GM12878 (cell line): ENCODE measurements around the gene PRH2. TPM values are rescaled to one million over a fixed set of nuclear protein-coding genes. Genes with fewer than 3 reads are reported as not detected.

Experiments
- ATAC-seq: fragments of 200-7000 bp; cut with Tn5 transposase; 3 replicates; pipeline ENCODE4 v1.9.1; 2020; ENCODE audit warnings: mild to moderate bottlenecking, moderate library complexity
- BruUV-seq: library from RNA; stranded (reverse); fragments of 400-500 nt; replicated peaks from 2 replicates; lab custom pipeline; 2021; lab: Mats Ljungman, UMichigan
- CTCF ChIA-PET: fragments of 300-600 bp; sonication (Branson Sonifier 250); formaldehyde crosslinking; extraction: SDS; loops from one replicate; lab custom pipeline; 2021; ENCODE audit warnings: inconsistent platforms; lab: Yijun Ruan, JAX
- POLR2A ChIA-PET: fragments of 350-600 bp; formaldehyde crosslinking; extraction: SDS; loops from one replicate; lab custom pipeline; 2021; ENCODE audit warnings: inconsistent platforms; lab: Charles Lee
- RAD21 ChIA-PET: fragments of 300-600 bp; sonication (Branson Sonifier 250); formaldehyde crosslinking; loops from one replicate; lab custom pipeline; 2023; ENCODE audit warnings: antibody characterized with exemption; ENCODE audit not compliant: unreplicated experiment; lab: Charles Lee
- SMC1A ChIA-PET: fragments of 300-600 bp; sonication (Branson Sonifier 250); formaldehyde crosslinking; loops from one replicate; lab custom pipeline; 2023; ENCODE audit not compliant: unreplicated experiment, uncharacterized antibody; lab: Charles Lee
- DNase-seq: peaks from one replicate; pipeline ENCODE4 v3.0.0-alpha.2; 2011; ENCODE audit warnings: low read depth, low spot score
- FAIRE-seq: peaks from 3 replicates; lab custom pipeline; 2011; peaks lifted over from hg19 to GRCh38; lab: Jason Lieb, UNC
- H2AFZ ChIP-seq: 2 replicates; pipeline ENCODE4 v1.6.0; 2011; ENCODE audit warnings: low read depth, low read length, control low read depth; ENCODE audit not compliant: control insufficient read depth
- H3K27ac ChIP-seq: 2 replicates; pipeline ENCODE4 v1.5.1; 2011; ENCODE audit warnings: control low read depth; ENCODE audit not compliant: control insufficient read depth, insufficient read depth
- H3K27me3 ChIP-seq, 2 experiments: replicated peaks in 1 of 2; 2 replicates each; pipeline versions ENCODE4 v1.6.0 to v1.6.1; 2011; ENCODE audit warnings: low read length in 1 of 2; ENCODE audit not compliant: control insufficient read depth in 2 of 2, insufficient read depth in 2 of 2
- H3K36me3 ChIP-seq, 2 experiments: 2 replicates each; pipeline ENCODE4 v1.5.1; 2011; ENCODE audit warnings: low read length in 1 of 2; ENCODE audit not compliant: control insufficient read depth in 2 of 2, insufficient read depth in 2 of 2
- H3K4me1 ChIP-seq: 2 replicates; pipeline ENCODE4 v1.6.1; 2011; ENCODE audit warnings: mild to moderate bottlenecking, low read length, moderate library complexity, mixed read lengths; ENCODE audit not compliant: control insufficient read depth, insufficient read depth
- H3K4me2 ChIP-seq: 2 replicates; pipeline ENCODE4 v1.6.0; 2011; ENCODE audit warnings: control low read depth; ENCODE audit not compliant: control insufficient read depth, insufficient read depth
- H3K4me3 ChIP-seq: fragments of 200-600 bp; sonication (generic); 2 replicates; pipeline ENCODE4 v1.5.1; 2016
- H3K79me2 ChIP-seq: 2 replicates; pipeline ENCODE4 v1.6.0; 2011; ENCODE audit warnings: low read length; ENCODE audit not compliant: control insufficient read depth, insufficient read depth
- H3K9ac ChIP-seq: 2 replicates; pipeline ENCODE4 v1.8.0; 2011; ENCODE audit warnings: low read length, control low read depth, mixed read lengths; ENCODE audit not compliant: control insufficient read depth, insufficient read depth
- H3K9me3 ChIP-seq: replicated peaks from 3 replicates; pipeline ENCODE4 v1.5.1; 2011; ENCODE audit warnings: mild to moderate bottlenecking, low read length; ENCODE audit not compliant: control insufficient read depth, insufficient read depth
- H4K20me1 ChIP-seq: 2 replicates; pipeline ENCODE4 v1.6.0; 2011; ENCODE audit not compliant: control insufficient read depth, insufficient read depth
- ESRRA ChIP-seq: IDR thresholded peaks from 2 replicates; pipeline ENCODE4 v1.6.1; 2012; ENCODE audit warnings: mild to moderate bottlenecking, low read length, improper control_type of control experiment
- RB1 ChIP-seq: fragments of 450-650 bp; formaldehyde crosslinking; IDR thresholded peaks from 2 replicates; pipeline ENCODE4 v1.6.1; 2017; ENCODE audit warnings: mild to moderate bottlenecking, borderline replicate concordance
- TAF1 ChIP-seq: IDR thresholded peaks from 2 replicates; pipeline ENCODE4 v1.6.1; 2011; ENCODE audit warnings: mild to moderate bottlenecking, low read depth, low read length, borderline replicate concordance
- WGBS: methylation state at CpG from one replicate; pipeline ENCODE4 v1.1.6; 2016; ENCODE audit warnings: low lambda C conversion rate; ENCODE audit not compliant: insufficient replicate concordance, insufficient coverage; ENCODE audit errors: missing lambda C conversion rate; 5-methylcytosine and 5-hydroxymethylcytosine counted together
- in situ Hi-C: fragments of 300-500 bp; cut with MboI; formaldehyde crosslinking; loops from 9 replicates; pipeline ENCODE4 v1.14.3; 2018; ENCODE audit warnings: mixed read lengths
- intact Hi-C: fragments of 100-400 bp; cut with micrococcal nuclease; formaldehyde crosslinking; loops from one replicate; pipeline ENCODE4 v1.14.2; 2022; ENCODE audit not compliant: unreplicated experiment
- polyA plus RNA-seq, 11 experiments: library from polyadenylated mRNA; depleted of rRNA in 4 of 11; unstranded in 6 of 11; stranded (reverse) in 5 of 11; fragments of >200 nt; fragmentation: Nextera tagmentation in 4 of 11; fragmentation: Illumina TruSeq in 1 of 11; extraction: Ambion mirVana in 4 of 11; extraction: Trizol in 1 of 11; gene quantifications; 1 replicate in 1 of 11; 2 replicates in 10 of 11; pipeline versions ENCODE4 v1.2.1 to v1.2.3, GENCODE V29; 2011 to 2016; ENCODE audit warnings: inconsistent platforms in 2 of 11, missing spikeins in 2 of 11, low read depth in 1 of 11
- total RNA-seq, 4 experiments: library from RNA; depleted of rRNA in 3 of 4; stranded (reverse); fragments of >200 nt in 3 of 4; fragmentation: Illumina TruSeq in 1 of 4; extraction: Trizol in 1 of 4; gene quantifications; 2 replicates each; pipeline versions ENCODE4 v1.2.1 to v1.2.3, GENCODE V29; 2013 to 2021

PRH2 gene
- total and polyA plus RNA-seq, 10 of the 15 experiments (the other 5 are each of a cell fraction or from before 2014, with no cell fraction given): 0.14 to 0.50 TPM; not detected in 8

- H3K27me3 ChIP-seq: no peaks in the 10 kb centered on the region
- FAIRE-seq (no peak), DNase-seq (no peak), ATAC-seq (no peak)
- TF ChIP-seq TAF1 (no peak), ESRRA (no peak)
- no peak overlapping the region for H3K9ac ChIP-seq
- WGBS: 96% methylated on average over 15 of the region's 15 CpGs
- ChIA-PET RAD21 (no interaction called here), SMC1A (no interaction called here), POLR2A (interaction anchor here (1.0 kb wide), 1 partner anchor 26 kb away, joined by 3 read pairs; no protein-coding TSS in a partner anchor), CTCF (interaction anchor here (0.7 to 1.7 kb wide), 2 partner anchors 13 to 231 kb away, joined by 3 to 4 read pairs; no protein-coding TSS in a partner anchor)
- no peaks in the 10 kb centered on the region for H4K20me1 ChIP-seq
- H3K27ac ChIP-seq: no peak overlapping the region
- in situ Hi-C loops: no loop called here
- intact Hi-C loops: loop anchor here (10.0 kb wide), 1 partner anchor 226 kb away; no protein-coding TSS in a partner anchor
- H3K79me2 ChIP-seq: no peaks in the 10 kb centered on the region
- BruUV-seq: no TSS peak
- H2AFZ ChIP-seq: no peak overlapping the region
- H3K4me2 ChIP-seq: no peak overlapping the region
- no peak overlapping the region for H3K4me3 ChIP-seq
- H3K4me1 ChIP-seq: no peaks in the 10 kb centered on the region
- H3K9me3 ChIP-seq: no peaks in the 10 kb centered on the region
- H3K36me3 ChIP-seq: no peaks in the 10 kb centered on the region
Measured at GRCh38 chr12:10968765-10969456, 39.9 kb downstream of the PRH2 start.

DNA sequence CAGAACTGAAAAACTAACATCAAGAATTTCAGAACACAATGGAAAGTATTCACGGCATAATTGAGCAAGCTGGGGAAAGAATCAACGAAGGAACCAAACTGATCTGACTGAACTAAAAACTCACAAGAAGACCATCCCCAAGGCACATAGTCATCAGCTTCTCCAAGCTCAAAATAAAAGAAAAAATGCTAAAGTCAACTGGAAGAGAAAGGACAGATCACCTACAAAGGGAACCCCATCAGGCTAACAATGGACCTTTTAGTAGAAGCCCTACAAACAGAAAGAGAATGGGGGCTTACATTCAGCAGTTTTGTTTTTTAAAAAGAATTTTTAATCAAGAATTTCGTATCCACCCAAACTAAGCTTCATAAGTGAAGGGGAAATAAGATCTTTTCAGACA is 45.9 kb downstream of the PRH2 start:
- intact Hi-C loops: no loop called here
- no peak overlapping the region for H2AFZ ChIP-seq
- H3K9ac ChIP-seq: no peak overlapping the region
- ChIA-PET POLR2A (no interaction called here), CTCF (no interaction called here), SMC1A (no interaction called here)
- in situ Hi-C loops: no loop called here
- no peak for FAIRE-seq
- DNase-seq: no peak
- H3K4me1 ChIP-seq: no peaks in the 10 kb centered on the region
- H4K20me1 ChIP-seq: no peaks in the 10 kb centered on the region
- no peaks in the 10 kb centered on the region for H3K79me2 ChIP-seq
- no peak for TF ChIP-seq RB1
- TF ChIP-seq, all 136 proteins: peak for 0
- H3K36me3 ChIP-seq: no peaks in the 10 kb centered on the region
- WGBS: 98% methylated on average over 3 of the region's 3 CpGs
- no peak overlapping the region for H3K4me3 ChIP-seq
- H3K4me2 ChIP-seq: no peak overlapping the region
- no peaks in the 10 kb centered on the region for H3K27me3 ChIP-seq
- H3K9me3 ChIP-seq: no peaks in the 10 kb centered on the region
- RAD21 ChIA-PET: no interaction called here
- no peak overlapping the region for H3K27ac ChIP-seq
- ATAC-seq: no peak
- BruUV-seq: no TSS peak
